ENCODE measurements around the gene AFP.
"Not testable (repeated sequence)": the region's sequence is repeated elsewhere in the genome, so short reads cannot be mapped to it uniquely, and the experiment has no call there.

Gene AFP

DNA sequence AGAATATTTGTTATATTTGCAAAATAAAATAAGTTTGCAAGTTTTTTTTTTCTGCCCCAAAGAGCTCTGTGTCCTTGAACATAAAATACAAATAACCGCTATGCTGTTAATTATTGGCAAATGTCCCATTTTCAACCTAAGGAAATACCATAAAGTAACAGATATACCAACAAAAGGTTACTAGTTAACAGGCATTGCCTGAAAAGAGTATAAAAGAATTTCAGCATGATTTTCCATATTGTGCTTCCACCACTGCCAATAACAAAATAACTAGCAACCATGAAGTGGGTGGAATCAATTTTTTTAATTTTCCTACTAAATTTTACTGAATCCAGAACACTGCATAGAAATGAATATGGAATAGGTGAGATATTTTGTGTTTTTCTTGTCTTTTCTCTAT lies at the start of gene AFP:
Gene AFP (plus strand): TSS at position 238 of the 400 bp plus-strand sequence. CDS start 42 bp downstream, at position 280.
- DNase-seq (ENCODE audit: low read depth): no peak

DNA sequence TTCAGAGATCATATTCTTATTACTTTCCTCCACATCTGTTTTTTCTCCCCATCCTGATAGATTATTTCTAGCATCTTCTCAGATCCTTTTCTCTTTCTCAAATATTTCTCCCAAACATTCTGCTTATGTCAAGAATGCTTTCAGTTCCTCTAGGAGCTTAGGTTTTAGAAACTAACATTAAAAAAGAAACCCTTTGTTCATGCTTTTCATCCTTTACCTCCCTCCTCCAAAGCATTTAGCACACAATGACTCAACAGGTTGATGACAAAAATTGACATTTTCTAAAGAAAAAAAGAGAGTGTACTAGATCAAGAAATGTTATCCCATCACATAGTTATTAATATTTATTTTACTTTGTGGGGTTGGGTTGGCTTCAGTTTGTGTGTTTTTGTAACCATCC lies 48.5 kb upstream of the AFP start:
- no peak for DNase-seq (ENCODE audit: low read depth)

DNA sequence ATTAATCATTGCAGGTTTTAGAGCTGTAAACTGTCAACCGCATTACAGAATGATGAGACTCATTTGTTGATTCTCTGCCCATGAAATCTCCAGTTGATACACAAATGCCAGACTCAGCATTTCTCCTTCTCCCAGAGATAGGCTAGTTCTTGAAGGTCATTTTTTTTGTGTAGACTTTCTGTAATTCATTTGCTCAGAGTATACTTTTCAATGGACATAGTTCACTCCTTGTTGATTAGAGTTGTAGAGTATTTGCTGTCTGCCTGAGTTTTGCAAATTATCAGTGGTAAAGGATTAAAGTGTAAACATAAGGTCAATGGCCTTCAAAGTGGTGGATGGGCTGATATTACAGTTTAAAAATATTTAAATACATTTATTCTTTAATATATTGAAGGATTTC lies 47.1 kb upstream of the AFP start:
- no peak for DNase-seq (ENCODE audit: low read depth)

DNA sequence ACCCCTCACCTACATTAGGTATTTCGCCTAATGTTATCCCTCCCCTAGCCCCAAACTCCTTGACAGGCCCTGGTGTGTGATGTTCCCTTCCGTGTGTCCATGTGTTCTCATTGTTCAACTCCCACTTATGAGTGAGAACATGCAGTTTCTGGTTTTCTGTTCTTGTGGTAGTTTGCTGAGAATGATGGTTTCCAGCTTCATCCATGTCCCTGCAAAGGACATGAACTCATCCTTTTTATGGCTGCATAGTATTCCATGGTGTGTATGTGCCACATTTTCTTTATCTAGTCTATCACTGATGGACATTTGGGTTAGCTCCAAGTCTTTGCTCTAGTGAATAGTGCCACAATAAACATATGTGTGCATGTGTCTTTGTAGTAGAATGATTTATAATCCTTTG lies 46.4 kb upstream of the AFP start:
- DNase-seq (ENCODE audit: low read depth): not testable (repeated sequence)

DNA sequence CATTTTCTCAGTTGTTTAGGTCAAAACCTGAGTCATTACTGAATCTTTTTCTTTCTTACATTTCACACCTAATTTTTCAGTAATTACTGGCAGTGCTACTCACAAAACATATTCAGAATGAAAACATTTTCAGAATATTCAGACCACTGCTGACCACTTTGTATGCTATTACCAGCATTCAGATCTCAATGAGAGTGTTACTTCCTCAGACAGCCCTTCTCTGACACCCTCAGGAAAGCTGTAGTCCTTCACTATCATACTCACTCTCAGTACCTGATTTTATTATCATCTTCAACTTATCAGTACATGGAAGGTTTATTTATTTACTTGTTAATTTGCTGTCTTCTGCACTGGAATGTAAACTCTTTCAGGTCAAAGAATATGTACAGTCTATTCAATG lies 44.2 kb upstream of the AFP start:
- DNase-seq (ENCODE audit: low read depth): no peak

DNA sequence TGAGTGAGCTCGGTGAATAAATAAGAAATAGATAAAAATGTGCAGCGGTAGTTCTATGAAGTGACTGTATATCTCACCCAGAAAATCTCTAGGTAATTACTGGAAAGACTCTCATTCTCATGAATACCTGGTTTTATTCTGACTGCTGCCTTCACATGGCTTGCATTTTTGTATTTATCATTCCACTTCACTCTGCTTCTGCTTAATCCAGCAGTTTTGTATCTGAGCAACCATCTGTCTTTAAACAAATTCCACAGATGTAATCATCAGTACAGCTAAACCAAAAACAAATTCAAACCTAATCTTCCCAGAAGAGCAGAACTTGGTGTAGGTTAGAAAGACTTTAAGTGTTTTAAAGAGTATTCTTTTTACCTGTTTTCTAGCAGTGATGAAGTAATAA lies 43.1 kb upstream of the AFP start:
- DNase-seq (ENCODE audit: low read depth): no peak

DNA sequence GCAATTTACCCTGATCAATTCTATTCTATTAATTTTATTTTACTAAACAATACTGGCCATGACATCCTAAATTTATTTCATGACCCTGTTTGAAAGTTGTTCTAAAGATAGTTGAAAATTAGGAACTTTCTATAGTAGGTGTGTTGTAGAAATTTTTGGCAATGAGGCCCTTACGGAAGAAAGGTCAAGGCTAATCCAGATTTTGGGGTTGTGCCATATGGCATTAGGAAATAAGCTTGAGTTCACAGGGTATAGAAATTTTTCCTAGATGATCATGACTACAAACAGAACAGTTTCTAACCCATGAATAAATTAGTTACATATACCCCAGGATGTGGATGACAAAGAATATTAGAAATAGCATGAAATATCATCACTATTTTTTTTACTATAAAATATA lies 39.7 kb upstream of the AFP start:
- no peak for DNase-seq (ENCODE audit: low read depth)

DNA sequence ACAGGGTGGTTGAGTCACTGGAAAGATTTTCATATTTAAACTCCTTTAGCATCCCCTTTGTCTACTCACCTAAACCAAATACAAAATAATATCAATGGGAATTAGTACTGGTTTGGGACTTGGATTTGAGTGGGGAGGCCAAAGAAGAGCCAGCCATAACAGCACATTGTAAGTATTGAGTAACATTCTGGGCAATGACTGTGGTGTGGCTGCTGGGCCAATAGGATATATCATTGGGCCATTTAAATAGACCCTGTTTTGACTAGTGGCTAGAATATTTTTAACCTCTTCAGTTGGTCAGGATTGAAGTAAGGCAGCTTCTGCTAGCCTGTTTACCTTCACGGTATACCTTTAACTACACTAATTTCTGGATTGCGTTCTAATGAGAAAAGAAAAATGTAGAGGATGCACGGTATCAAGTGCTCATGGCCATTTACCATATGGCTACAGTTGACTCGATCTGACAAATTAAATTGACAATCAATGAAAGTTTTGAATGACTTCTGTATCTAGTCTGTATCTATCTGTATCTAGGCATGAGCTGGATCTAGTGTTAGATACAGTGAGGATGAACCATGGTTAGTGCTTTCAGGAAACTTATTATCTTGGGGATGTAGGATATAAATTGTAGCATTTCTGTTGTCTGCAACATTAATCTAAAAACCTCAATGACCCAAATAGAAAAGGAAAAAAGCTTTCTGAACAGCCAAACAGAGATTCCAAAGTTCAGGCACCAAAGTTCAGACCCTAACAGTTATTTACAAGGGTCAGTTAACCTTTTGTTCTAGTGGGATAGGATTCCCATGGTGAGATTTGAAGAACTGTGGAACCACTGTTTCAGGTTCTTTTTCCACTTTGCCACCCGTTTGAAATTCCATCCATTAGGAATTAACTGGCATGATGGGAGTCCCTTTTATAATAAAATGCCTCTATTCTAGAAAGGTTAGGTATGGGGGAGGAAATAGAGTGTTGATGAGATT lies 38.7 kb upstream of the AFP start:
- no peak for DNase-seq (ENCODE audit: low read depth)

DNA sequence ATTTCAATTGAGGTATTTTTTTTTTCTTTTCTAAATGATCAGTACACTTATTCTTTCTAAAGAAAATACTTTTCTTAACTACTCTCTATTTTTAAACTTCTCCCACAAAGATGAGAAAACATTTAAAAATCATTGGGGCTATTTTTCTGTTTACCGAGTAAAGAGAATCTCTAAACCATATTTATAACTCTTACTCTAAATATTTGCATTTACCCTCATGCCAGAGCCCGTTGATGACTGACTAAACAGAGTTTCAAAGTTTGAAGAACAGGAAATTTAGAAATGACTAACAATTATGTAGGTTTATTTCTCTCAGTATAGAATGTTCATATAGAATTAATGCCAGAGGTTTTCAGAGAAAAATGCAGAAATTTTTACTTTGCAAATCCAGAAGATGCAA lies 34.6 kb upstream of the AFP start:
- no peak for DNase-seq (ENCODE audit: low read depth)

DNA sequence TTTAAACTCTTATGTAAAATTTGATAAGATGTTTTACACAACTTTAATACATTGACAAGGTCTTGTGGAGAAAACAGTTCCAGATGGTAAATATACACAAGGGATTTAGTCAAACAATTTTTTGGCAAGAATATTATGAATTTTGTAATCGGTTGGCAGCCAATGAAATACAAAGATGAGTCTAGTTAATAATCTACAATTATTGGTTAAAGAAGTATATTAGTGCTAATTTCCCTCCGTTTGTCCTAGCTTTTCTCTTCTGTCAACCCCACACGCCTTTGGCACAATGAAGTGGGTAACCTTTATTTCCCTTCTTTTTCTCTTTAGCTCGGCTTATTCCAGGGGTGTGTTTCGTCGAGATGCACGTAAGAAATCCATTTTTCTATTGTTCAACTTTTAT lies 32.0 kb upstream of the AFP start, which contains the start of gene ALB:
Gene ALB (plus strand): TSS at position 246 of the 400 bp plus-strand sequence. CDS start 41 bp downstream, at position 287.
- DNase-seq (ENCODE audit: low read depth): no peak

DNA sequence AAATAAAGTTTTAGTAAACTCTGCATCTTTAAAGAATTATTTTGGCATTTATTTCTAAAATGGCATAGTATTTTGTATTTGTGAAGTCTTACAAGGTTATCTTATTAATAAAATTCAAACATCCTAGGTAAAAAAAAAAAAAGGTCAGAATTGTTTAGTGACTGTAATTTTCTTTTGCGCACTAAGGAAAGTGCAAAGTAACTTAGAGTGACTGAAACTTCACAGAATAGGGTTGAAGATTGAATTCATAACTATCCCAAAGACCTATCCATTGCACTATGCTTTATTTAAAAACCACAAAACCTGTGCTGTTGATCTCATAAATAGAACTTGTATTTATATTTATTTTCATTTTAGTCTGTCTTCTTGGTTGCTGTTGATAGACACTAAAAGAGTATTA lies 31.6 kb upstream of the AFP start:
- DNase-seq (ENCODE audit: low read depth): no peak

DNA sequence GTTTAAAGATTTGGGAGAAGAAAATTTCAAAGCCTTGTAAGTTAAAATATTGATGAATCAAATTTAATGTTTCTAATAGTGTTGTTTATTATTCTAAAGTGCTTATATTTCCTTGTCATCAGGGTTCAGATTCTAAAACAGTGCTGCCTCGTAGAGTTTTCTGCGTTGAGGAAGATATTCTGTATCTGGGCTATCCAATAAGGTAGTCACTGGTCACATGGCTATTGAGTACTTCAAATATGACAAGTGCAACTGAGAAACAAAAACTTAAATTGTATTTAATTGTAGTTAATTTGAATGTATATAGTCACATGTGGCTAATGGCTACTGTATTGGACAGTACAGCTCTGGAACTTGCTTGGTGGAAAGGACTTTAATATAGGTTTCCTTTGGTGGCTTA lies 30.9 kb upstream of the AFP start:
- no peak for DNase-seq (ENCODE audit: low read depth)

DNA sequence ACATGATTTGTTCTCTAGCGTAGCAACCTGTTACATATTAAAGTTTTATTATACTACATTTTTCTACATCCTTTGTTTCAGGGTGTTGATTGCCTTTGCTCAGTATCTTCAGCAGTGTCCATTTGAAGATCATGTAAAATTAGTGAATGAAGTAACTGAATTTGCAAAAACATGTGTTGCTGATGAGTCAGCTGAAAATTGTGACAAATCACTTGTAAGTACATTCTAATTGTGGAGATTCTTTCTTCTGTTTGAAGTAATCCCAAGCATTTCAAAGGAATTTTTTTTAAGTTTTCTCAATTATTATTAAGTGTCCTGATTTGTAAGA lies 29.5 kb upstream of the AFP start:
- no peak for DNase-seq (ENCODE audit: low read depth)

DNA sequence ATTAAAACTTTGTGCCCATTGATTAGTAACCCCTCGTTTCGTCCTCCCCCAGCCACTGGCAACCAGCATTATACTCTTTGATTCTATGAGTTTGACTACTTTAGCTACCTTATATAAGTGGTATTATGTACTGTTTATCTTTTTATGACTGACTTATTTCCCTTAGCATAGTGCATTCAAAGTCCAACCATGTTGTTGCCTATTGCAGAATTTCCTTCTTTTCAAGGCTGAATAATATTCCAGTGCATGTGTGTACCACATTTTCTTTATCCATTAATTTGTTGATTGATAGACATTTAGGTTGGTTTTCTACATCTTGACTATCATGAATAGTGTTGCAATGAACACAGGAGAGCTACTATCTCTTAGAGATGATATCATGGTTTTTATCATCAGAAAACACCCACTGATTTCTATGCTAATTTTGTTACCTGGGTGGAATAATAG lies 28.8 kb upstream of the AFP start:
- no peak for DNase-seq (ENCODE audit: low read depth)

DNA sequence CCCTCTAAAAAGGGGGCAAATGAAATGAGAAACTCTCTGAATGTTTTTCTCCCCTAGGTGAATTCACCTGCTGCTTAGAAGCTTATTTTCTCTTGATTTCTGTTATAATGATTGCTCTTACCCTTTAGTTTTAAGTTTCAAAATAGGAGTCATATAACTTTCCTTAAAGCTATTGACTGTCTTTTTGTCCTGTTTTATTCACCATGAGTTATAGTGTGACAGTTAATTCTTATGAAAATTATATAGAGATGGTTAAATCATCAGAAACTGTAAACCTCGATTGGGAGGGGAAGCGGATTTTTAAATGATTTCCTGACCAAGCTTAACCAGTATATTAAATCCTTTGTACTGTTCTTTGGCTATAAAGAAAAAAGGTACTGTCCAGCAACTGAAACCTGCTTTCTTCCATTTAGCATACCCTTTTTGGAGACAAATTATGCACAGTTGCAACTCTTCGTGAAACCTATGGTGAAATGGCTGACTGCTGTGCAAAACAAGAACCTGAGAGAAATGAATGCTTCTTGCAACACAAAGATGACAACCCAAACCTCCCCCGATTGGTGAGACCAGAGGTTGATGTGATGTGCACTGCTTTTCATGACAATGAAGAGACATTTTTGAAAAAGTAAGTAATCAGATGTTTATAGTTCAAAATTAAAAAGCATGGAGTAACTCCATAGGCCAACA lies 27.7 kb upstream of the AFP start:
- DNase-seq (ENCODE audit: low read depth): no peak

DNA sequence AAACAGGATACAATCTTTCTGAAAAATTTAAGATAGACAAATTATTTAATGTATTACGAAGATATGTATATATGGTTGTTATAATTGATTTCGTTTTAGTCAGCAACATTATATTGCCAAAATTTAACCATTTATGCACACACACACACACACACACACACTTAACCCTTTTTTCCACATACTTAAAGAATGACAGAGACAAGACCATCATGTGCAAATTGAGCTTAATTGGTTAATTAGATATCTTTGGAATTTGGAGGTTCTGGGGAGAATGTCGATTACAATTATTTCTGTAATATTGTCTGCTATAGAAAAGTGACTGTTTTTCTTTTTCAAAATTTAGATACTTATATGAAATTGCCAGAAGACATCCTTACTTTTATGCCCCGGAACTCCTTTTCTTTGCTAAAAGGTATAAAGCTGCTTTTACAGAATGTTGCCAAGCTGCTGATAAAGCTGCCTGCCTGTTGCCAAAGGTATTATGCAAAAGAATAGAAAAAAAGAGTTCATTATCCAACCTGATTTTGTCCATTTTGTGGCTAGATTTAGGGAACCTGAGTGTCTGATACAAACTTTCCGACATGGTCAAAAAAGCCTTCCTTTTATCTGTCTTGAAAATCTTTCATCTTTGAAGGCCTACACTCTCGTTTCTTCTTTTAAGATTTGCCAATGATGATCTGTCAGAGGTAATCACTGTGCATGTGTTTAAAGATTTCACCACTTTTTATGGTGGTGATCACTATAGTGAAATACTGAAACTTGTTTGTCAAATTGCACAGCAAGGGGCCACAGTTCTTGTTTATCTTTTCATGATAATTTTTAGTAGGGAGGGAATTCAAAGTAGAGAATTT lies 26.8 kb upstream of the AFP start:
- no peak for DNase-seq (ENCODE audit: low read depth)

DNA sequence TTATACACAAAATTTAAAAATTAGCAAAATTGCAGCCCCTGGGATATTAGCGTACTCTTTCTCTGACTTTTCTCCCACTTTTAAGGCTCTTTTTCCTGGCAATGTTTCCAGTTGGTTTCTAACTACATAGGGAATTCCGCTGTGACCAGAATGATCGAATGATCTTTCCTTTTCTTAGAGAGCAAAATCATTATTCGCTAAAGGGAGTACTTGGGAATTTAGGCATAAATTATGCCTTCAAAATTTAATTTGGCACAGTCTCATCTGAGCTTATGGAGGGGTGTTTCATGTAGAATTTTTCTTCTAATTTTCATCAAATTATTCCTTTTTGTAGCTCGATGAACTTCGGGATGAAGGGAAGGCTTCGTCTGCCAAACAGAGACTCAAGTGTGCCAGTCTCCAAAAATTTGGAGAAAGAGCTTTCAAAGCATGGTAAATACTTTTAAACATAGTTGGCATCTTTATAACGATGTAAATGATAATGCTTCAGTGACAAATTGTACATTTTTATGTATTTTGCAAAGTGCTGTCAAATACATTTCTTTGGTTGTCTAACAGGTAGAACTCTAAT lies 26.0 kb upstream of the AFP start:
- DNase-seq (ENCODE audit: low read depth): no peak

DNA sequence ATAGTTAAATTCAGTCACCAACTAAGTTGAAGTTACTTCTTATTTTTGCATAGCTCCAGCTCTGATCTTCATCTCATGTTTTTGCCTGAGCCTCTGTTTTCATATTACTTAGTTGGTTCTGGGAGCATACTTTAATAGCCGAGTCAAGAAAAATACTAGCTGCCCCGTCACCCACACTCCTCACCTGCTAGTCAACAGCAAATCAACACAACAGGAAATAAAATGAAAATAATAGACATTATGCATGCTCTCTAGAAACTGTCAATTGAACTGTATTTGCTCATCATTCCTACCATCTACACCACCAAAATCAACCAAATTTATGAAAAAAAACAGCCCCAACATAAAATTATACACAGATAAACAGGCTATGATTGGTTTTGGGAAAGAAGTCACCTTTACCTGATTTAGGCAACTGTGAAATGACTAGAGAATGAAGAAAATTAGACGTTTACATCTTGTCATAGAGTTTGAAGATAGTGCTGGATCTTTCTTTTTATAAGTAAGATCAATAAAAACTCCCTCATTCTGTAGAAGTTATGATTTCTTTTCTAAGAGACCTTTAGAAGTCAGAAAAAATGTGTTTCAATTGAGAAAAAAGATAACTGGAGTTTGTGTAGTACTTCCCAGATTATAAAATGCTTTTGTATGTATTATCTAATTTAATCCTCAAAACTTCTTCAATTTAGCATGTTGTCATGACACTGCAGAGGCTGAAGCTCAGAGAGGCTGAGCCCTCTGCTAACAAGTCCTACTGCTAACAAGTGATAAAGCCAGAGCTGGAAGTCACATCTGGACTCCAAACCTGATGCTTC lies 24.9 kb upstream of the AFP start:
- DNase-seq (ENCODE audit: low read depth): no peak

DNA sequence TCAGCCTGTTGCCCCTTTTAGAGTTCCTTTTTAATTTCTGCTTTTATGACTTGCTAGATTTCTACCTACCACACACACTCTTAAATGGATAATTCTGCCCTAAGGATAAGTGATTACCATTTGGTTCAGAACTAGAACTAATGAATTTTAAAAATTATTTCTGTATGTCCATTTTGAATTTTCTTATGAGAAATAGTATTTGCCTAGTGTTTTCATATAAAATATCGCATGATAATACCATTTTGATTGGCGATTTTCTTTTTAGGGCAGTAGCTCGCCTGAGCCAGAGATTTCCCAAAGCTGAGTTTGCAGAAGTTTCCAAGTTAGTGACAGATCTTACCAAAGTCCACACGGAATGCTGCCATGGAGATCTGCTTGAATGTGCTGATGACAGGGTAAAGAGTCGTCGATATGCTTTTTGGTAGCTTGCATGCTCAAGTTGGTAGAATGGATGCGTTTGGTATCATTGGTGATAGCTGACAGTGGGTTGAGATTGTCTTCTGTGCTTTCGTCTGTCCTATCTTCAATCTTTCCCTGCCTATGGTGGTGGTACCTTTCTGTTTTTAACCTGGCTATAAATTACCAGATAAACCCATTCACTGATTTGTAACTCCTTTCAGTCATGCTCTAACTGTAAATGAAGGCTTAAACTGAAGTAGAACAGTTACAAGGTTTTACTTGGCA lies 24.1 kb upstream of the AFP start:
- no peak for DNase-seq (ENCODE audit: low read depth)

DNA sequence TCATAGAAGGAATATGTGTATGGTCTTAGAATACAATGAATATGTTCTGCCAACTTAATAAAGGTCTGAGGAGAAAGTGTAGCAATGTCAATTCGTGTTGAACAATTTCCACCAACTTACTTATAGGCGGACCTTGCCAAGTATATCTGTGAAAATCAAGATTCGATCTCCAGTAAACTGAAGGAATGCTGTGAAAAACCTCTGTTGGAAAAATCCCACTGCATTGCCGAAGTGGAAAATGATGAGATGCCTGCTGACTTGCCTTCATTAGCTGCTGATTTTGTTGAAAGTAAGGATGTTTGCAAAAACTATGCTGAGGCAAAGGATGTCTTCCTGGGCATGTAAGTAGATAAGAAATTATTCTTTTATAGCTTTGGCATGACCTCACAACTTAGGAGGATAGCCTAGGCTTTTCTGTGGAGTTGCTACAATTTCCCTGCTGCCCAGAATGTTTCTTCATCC lies 22.7 kb upstream of the AFP start:
- DNase-seq (ENCODE audit: low read depth): no peak

DNA sequence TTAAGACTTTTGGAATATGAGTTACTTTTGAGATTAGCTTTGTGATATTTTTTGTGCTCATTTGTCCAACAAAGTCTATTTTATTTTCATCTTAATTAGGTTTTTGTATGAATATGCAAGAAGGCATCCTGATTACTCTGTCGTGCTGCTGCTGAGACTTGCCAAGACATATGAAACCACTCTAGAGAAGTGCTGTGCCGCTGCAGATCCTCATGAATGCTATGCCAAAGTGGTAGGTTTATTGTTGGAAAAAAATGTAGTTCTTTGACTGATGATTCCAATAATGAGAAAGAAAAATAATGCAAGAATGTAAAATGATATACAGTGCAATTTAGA lies 21.1 kb upstream of the AFP start:
- DNase-seq (ENCODE audit: low read depth): no peak

Measured in EH (cell line).